Measurements from ENCODE around the gene OSGEP.

- TF ChIP-seq ZNF555 (tag by site-specific recombination; conservative IDR thresholded peaks at IDR 0.05) (no peak), ZNF664 (tag by site-specific recombination; IDR thresholded peaks at IDR 0.05) (no peak), BCL11A (tag by site-specific recombination; IDR thresholded peaks at IDR 0.05; ENCODE audit: low read depth) (no peak), CTCF (tag by site-specific recombination; IDR thresholded peaks at IDR 0.05) (no peak), ZNF138 (tag by site-specific recombination; IDR thresholded peaks at IDR 0.05; ENCODE audit: borderline replicate concordance) (no peak), MEIS1 (CRISPR knock-in tag; IDR thresholded peaks at IDR 0.05; ENCODE audit: borderline replicate concordance) (no peak), ZSCAN16 (tag by site-specific recombination; IDR thresholded peaks at IDR 0.05) (no peak), INSM2 (tag by site-specific recombination; IDR thresholded peaks at IDR 0.05) (0 out of 2 replicates have a peak, but pooled peaks have one; percentile 14), ZNF169 (tag by site-specific recombination; IDR thresholded peaks at IDR 0.05) (no peak), ZBTB21 (tag by site-specific recombination; IDR thresholded peaks at IDR 0.05) (no peak), REPIN1 (tag by site-specific recombination; IDR thresholded peaks at IDR 0.05; ENCODE audit: low read depth) (no peak), ZNF473 (tag by site-specific recombination; IDR thresholded peaks at IDR 0.05) (no peak), PRDM4 (tag by site-specific recombination; IDR thresholded peaks at IDR 0.05) (no peak)
Observed at GRCh38 chr14:20455355-20456300, 1.0 kb upstream of the OSGEP start.
